GM12801 (cell line): ENCODE measurements around the gene EXOC6B.

Source experiments
- CTCF ChIP-seq: IDR thresholded peaks from one replicate; pipeline ENCODE4 v1.5.1; 2011; ENCODE audit warnings: control low read depth; ENCODE audit not compliant: insufficient read length; ENCODE audit errors: extremely low read depth

The EXOC6B gene

GRCh38 chr2:72840066-72840465 is 14.2 kb upstream of the EXOC6B start:
- no peak for TF ChIP-seq CTCF

- no peak for TF ChIP-seq CTCF
Observed at GRCh38 chr2:72837171-72837570, 11.3 kb upstream of the EXOC6B start.

GRCh38 chr2:72835403-72835802 is 9.6 kb upstream of the EXOC6B start:
- TF ChIP-seq CTCF = no peak

- no peak for TF ChIP-seq CTCF
Observed at GRCh38 chr2:72834596-72834995, 8.8 kb upstream of the EXOC6B start.

GRCh38 chr2:72833084-72833714 is 7.4 kb upstream of the EXOC6B start:
- TF ChIP-seq CTCF = no peak

- no peak for TF ChIP-seq CTCF
Observed at GRCh38 chr2:72830273-72830672, 4.4 kb upstream of the EXOC6B start.

- no peak for TF ChIP-seq CTCF
Observed at GRCh38 chr2:72828840-72829507, 3.1 kb upstream of the EXOC6B start.
